H9 (cell line): ENCODE measurements around the gene ARHGAP26. TPM values are rescaled to one million over a fixed set of nuclear protein-coding genes. Genes with fewer than 3 reads are reported as not detected.

ENCODE experiments used
- DNase-seq: peaks from one replicate; pipeline ENCODE4 v3.0.0-alpha.2; 2017
- H2AFZ ChIP-seq: one replicate; pipeline ENCODE4 v1.6.1; 2013; ENCODE audit warnings: mild to moderate bottlenecking, low read length, control low read depth, moderate library complexity
- H2AK5ac ChIP-seq: 2 replicates; pipeline ENCODE4 v1.6.1; 2013; ENCODE audit warnings: low read length, control low read depth, mixed read lengths; ENCODE audit not compliant: insufficient read length
- H2BK120ac ChIP-seq: one replicate; pipeline ENCODE4 v1.6.1; 2013; ENCODE audit warnings: low read depth, mild to moderate bottlenecking, low read length, control low read depth, inconsistent platforms; ENCODE audit not compliant: poor library complexity, severe bottlenecking
- H2BK12ac ChIP-seq: 2 replicates; pipeline ENCODE4 v1.6.1; 2013; ENCODE audit warnings: low read length, control low read depth, mixed read lengths, low read depth; ENCODE audit not compliant: insufficient read length
- H2BK15ac ChIP-seq: 2 replicates; pipeline ENCODE4 v1.6.1; 2013; ENCODE audit warnings: low read depth, low read length, control low read depth
- H2BK20ac ChIP-seq: one replicate; pipeline ENCODE4 v1.6.1; 2013; ENCODE audit warnings: low read depth, mild to moderate bottlenecking, low read length, control low read depth, inconsistent platforms; ENCODE audit not compliant: poor library complexity, severe bottlenecking
- H2BK5ac ChIP-seq: 2 replicates; pipeline ENCODE4 v1.6.1; 2013; ENCODE audit warnings: low read length, control low read depth, mixed read lengths; ENCODE audit not compliant: insufficient read length
- H3K14ac ChIP-seq: 2 replicates; pipeline ENCODE4 v1.6.1; 2013; ENCODE audit warnings: low read length, control low read depth; ENCODE audit not compliant: insufficient read depth
- H3K18ac ChIP-seq: 2 replicates; pipeline ENCODE4 v1.6.1; 2013; ENCODE audit warnings: low read depth, mild to moderate bottlenecking, mixed read lengths, low read length, control low read depth; ENCODE audit not compliant: insufficient read length
- H3K23ac ChIP-seq: 2 replicates; pipeline ENCODE4 v1.6.1; 2013; ENCODE audit warnings: low read length, control low read depth, mixed read lengths, low read depth; ENCODE audit not compliant: insufficient read length
- H3K23me2 ChIP-seq: 2 replicates; pipeline ENCODE4 v1.6.1; 2013; ENCODE audit warnings: low read depth, mild to moderate bottlenecking, mixed read lengths, low read length, control low read depth; ENCODE audit not compliant: insufficient read length, poor library complexity, severe bottlenecking
- H3K27ac ChIP-seq: 2 replicates; pipeline ENCODE4 v1.5.1; 2013; ENCODE audit warnings: low read length, control low read depth, mixed read lengths, low read depth; ENCODE audit not compliant: insufficient read length
- H3K27me3 ChIP-seq: 2 replicates; pipeline ENCODE4 v1.6.1; 2013; ENCODE audit warnings: low read length, control low read depth, inconsistent platforms; ENCODE audit not compliant: insufficient read depth
- H3K4ac ChIP-seq: 2 replicates; pipeline ENCODE4 v1.6.1; 2013; ENCODE audit warnings: low read depth, mild to moderate bottlenecking, control low read depth, inconsistent platforms, low read length, moderate library complexity
- H3K4me1 ChIP-seq: 2 replicates; pipeline ENCODE4 v1.6.1; 2013; ENCODE audit warnings: low read length, control low read depth, inconsistent platforms; ENCODE audit not compliant: insufficient read depth
- H3K4me2 ChIP-seq: 2 replicates; pipeline ENCODE4 v1.6.1; 2013; ENCODE audit warnings: low read length, control low read depth, mixed read lengths; ENCODE audit not compliant: insufficient read length, insufficient read depth
- H3K56ac ChIP-seq: 2 replicates; pipeline ENCODE4 v1.6.1; 2013; ENCODE audit warnings: low read depth, mild to moderate bottlenecking, mixed read lengths, low read length, control low read depth; ENCODE audit not compliant: insufficient read length
- H3K79me1 ChIP-seq: 2 replicates; pipeline ENCODE4 v1.6.1; 2013; ENCODE audit warnings: low read depth, mild to moderate bottlenecking, moderate library complexity, low read length, control low read depth, inconsistent platforms; ENCODE audit not compliant: insufficient read depth, poor library complexity, severe bottlenecking
- H3K79me2 ChIP-seq: 2 replicates; pipeline ENCODE4 v1.6.1; 2013; ENCODE audit warnings: low read length, control low read depth, inconsistent platforms; ENCODE audit not compliant: insufficient read depth
- H3K9ac ChIP-seq: 2 replicates; pipeline ENCODE4 v1.6.1; 2013; ENCODE audit warnings: low read length, control low read depth, mixed read lengths; ENCODE audit not compliant: insufficient read length; ENCODE audit errors: extremely low read depth
- H3K9me3 ChIP-seq: one replicate; pipeline ENCODE4 v1.6.1; 2013; ENCODE audit warnings: low read depth, low read length, inconsistent platforms; ENCODE audit not compliant: control insufficient read depth
- H3T11ph ChIP-seq: one replicate; pipeline ENCODE4 v1.6.1; 2013; ENCODE audit warnings: mild to moderate bottlenecking, low read length, control low read depth, inconsistent platforms
- H4K20me1 ChIP-seq: one replicate; pipeline ENCODE4 v1.6.1; 2013; ENCODE audit not compliant: control insufficient read depth, insufficient read length, insufficient read depth
- H4K5ac ChIP-seq: 2 replicates; pipeline ENCODE4 v1.6.1; 2013; ENCODE audit warnings: low read depth, mild to moderate bottlenecking, mixed read lengths, low read length, control low read depth; ENCODE audit not compliant: insufficient read length
- H4K8ac ChIP-seq: replicated peaks from 2 replicates; pipeline ENCODE4 v1.6.1; 2013; ENCODE audit warnings: low read length, control low read depth, mixed read lengths, low read depth; ENCODE audit not compliant: insufficient read length
- H4K91ac ChIP-seq: 2 replicates; pipeline ENCODE4 v1.6.1; 2013; ENCODE audit warnings: low read depth, mild to moderate bottlenecking, moderate library complexity, mixed read lengths, low read length, control low read depth; ENCODE audit not compliant: insufficient read length
- H3K27ac Mint-ChIP-seq, 3 experiments: 2 replicates in 2 of 3; 3 replicates in 1 of 3; pipeline ENCODE4 v1.8.0; 2020 to 2021; ENCODE audit warnings: mixed read lengths in 3 of 3, mild to moderate bottlenecking in 1 of 3, moderate library complexity in 1 of 3
- H3K27me3 Mint-ChIP-seq: 2 replicates; pipeline ENCODE4 v1.8.0; 2021; ENCODE audit warnings: low read depth, mild to moderate bottlenecking, moderate library complexity, mixed read lengths
- H3K36me3 Mint-ChIP-seq, 3 experiments: 2 replicates in 2 of 3; 3 replicates in 1 of 3; pipeline ENCODE4 v1.8.0; 2020 to 2021; ENCODE audit warnings: low read depth in 3 of 3, mixed read lengths in 3 of 3; ENCODE audit not compliant: insufficient read depth in 1 of 3
- H3K4me1 Mint-ChIP-seq, 2 experiments: 2 replicates each; pipeline ENCODE4 v1.8.0; 2020; ENCODE audit warnings: mixed read lengths in 2 of 2
- H3K4me3 Mint-ChIP-seq, 2 experiments: 2 replicates in 1 of 2; 3 replicates in 1 of 2; pipeline ENCODE4 v1.8.0; 2020 to 2021; ENCODE audit warnings: mild to moderate bottlenecking in 2 of 2, mixed read lengths in 2 of 2, moderate library complexity in 1 of 2
- H3K9me3 Mint-ChIP-seq, 2 experiments: 2 replicates in 1 of 2; 3 replicates in 1 of 2; pipeline ENCODE4 v1.8.0; 2020; ENCODE audit warnings: mild to moderate bottlenecking in 2 of 2, mixed read lengths in 2 of 2, moderate library complexity in 1 of 2
- CTCF ChIP-seq: fragments of 200-600 bp; sonication (generic); conservative IDR thresholded peaks from 3 replicates; pipeline ENCODE4 v1.8.0; 2021; ENCODE audit warnings: antibody characterized with exemption, mild to moderate bottlenecking
- WGBS: extraction: QIAGEN DNeasy Blood & Tissue Kit; methylation state at CpG from one replicate; pipeline ENCODE4 v1.1.7; 2013; ENCODE audit warnings: missing lambda C conversion rate, low lambda C conversion rate, mixed read lengths; ENCODE audit not compliant: insufficient read length; ENCODE audit errors: extremely low coverage; 5-methylcytosine and 5-hydroxymethylcytosine counted together
- total RNA-seq: library from RNA; stranded (reverse); gene quantifications from 2 replicates; pipeline ENCODE4 v1.2.1, GENCODE V29; 2021

The ARHGAP26 gene
- total RNA-seq, 1 experiment from 2014 or later = 13.8 TPM

DNA sequence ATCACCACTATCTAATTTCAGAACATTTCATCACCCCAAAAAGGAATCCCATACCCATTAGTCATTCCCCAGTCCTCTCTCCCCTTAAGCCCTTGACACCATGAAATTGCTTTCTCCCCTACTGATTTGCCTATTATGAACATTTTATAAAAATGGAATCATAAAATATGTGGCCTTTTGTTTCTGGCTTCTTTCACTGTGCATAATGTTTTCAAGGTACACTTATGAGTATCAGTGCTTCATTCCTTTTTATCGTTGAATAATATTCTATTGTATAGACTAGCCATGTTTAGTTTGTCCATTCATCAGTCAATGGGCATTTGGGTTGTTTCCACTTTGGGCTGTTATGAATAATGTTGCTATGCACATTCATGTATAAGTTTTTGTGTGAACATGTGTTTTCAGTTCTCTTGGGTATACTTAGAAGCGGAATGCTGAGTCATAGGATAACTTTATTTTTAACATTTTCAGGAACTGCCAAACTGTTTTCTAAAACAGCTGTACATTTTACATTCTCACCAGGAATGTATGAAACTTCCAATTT, 43.9 kb upstream of the ARHGAP26 start:
- H3K9me3 ChIP-seq = no peaks in the 10 kb centered on the region
- H3K4me1 Mint-ChIP-seq = peaks cover 6 to 10% of the 10 kb centered on the region in 2 experiments
- H2AK5ac ChIP-seq = no peak overlapping the region
- peaks cover 0 to 1% of the 10 kb centered on the region in 2 experiments; a peak in 1 of 5 replicates for H3K9me3 Mint-ChIP-seq
- no peak overlapping the region for H4K8ac ChIP-seq
- H3K4me1 ChIP-seq = no peaks in the 10 kb centered on the region
- H3K4me3 Mint-ChIP-seq = no peak overlapping the region
- H3K36me3 Mint-ChIP-seq = peaks cover 0 to 50% (median 5%) of the 10 kb centered on the region in 3 experiments; a peak in 3 of 7 replicates
- H4K91ac ChIP-seq = no peak overlapping the region
- no peak overlapping the region for H3K4ac ChIP-seq
- no peak overlapping the region for H2BK12ac ChIP-seq
- TF ChIP-seq CTCF = no peak
- WGBS = no CpG with 5 or more reads among the region's 2 CpGs
- no peaks in the 10 kb centered on the region for H4K20me1 ChIP-seq
- H3K56ac ChIP-seq = no peak overlapping the region
- no peak overlapping the region for H2BK5ac ChIP-seq
- no peak overlapping the region for H2BK20ac ChIP-seq
- H4K5ac ChIP-seq = no peak overlapping the region
- H2BK120ac ChIP-seq = no peak overlapping the region
- H3K79me1 ChIP-seq = no peaks in the 10 kb centered on the region
- no peaks in the 10 kb centered on the region for H3K27me3 Mint-ChIP-seq
- H2BK15ac ChIP-seq = no peak overlapping the region
- H2AFZ ChIP-seq = no peak overlapping the region
- H3T11ph ChIP-seq = no peak overlapping the region
- H3K18ac ChIP-seq = no peak overlapping the region
- no peaks in the 10 kb centered on the region for H3K23me2 ChIP-seq
- H3K9ac ChIP-seq = no peak overlapping the region
- no peak for DNase-seq
- no peaks in the 10 kb centered on the region for H3K79me2 ChIP-seq
- no peaks in the 10 kb centered on the region for H3K27me3 ChIP-seq
- H3K4me2 ChIP-seq = no peak overlapping the region
- H3K27ac ChIP-seq = no peak overlapping the region
- no peak overlapping the region for H3K14ac ChIP-seq
- H3K23ac ChIP-seq = no peak overlapping the region
- H3K27ac Mint-ChIP-seq = no peak overlapping the region
